ENCODE results near the gene MAPK4.

DNA sequence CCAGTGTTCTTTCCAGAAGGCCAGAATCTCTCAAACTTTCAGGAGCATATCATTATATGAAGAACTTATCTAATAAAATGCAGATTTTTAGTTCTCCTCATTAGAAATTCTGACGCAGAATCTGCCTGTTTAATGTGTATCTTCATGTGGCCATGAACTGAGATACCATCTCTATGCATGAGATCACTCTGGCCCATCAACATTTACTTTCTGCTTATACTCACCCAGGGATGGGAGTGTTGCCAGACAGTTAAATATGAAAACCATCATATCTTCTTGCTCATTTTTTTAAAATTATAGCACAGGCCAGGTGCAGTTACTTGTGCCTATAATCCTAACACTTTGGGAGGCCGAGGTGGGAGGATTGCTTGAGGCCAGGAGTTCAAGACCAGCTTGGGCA is 60.4 kb downstream of the MAPK4 start:
- TF ChIP-seq, protein P1, sequence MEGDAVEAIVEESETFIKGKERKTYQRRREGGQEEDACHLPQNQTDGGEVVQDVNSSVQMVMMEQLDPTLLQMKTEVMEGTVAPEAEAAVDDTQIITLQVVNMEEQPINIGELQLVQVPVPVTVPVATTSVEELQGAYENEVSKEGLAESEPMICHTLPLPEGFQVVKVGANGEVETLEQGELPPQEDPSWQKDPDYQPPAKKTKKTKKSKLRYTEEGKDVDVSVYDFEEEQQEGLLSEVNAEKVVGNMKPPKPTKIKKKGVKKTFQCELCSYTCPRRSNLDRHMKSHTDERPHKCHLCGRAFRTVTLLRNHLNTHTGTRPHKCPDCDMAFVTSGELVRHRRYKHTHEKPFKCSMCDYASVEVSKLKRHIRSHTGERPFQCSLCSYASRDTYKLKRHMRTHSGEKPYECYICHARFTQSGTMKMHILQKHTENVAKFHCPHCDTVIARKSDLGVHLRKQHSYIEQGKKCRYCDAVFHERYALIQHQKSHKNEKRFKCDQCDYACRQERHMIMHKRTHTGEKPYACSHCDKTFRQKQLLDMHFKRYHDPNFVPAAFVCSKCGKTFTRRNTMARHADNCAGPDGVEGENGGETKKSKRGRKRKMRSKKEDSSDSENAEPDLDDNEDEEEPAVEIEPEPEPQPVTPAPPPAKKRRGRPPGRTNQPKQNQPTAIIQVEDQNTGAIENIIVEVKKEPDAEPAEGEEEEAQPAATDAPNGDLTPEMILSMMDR (IDR thresholded peaks at IDR 0.05), result no peak
- no peak for TF ChIP-seq POLR2A (IDR thresholded peaks at IDR 0.05)

Measured in uterus (tissue), 2 donors.